Caco-2 (cell line): ENCODE data around the gene TNNT1. TPM values are rescaled to one million over a fixed set of nuclear protein-coding genes. Genes with fewer than 3 reads are reported as not detected.
"Not testable (repeated sequence)": the region's sequence is repeated elsewhere in the genome, so short reads cannot be mapped to it uniquely, and the experiment has no call there.

Experiments
- BruUV-seq: library from RNA; stranded (reverse); fragments of 400-500 nt; replicated peaks from 2 replicates; lab custom pipeline; 2021; lab: Mats Ljungman, UMichigan
- CTCF ChIA-PET: fragments of 300-600 bp; sonication (Branson Sonifier 250); formaldehyde crosslinking; loops from one replicate; lab custom pipeline; 2022; ENCODE audit warnings: antibody characterized with exemption; lab: Charles Lee
- POLR2A ChIA-PET: fragments of 300-600 bp; sonication (Branson Sonifier 250); formaldehyde crosslinking; loops from one replicate; lab custom pipeline; 2022; ENCODE audit warnings: antibody characterized with exemption; lab: Charles Lee
- DNase-seq, 2 experiments: peaks; one replicate each; pipeline versions ENCODE4 v3.0.0 to v3.0.0-alpha.2; 2020 to 2022
- H3K27me3 ChIP-seq: replicated peaks from 2 replicates; pipeline ENCODE4 v1.6.0; 2011; ENCODE audit warnings: low read length; ENCODE audit not compliant: control insufficient read depth, insufficient read depth
- H3K36me3 ChIP-seq: 2 replicates; pipeline ENCODE4 v1.5.1; 2011; ENCODE audit warnings: low read length; ENCODE audit not compliant: control insufficient read depth, insufficient read depth
- H3K4me1 ChIP-seq: fragments of 250-450 bp; sonication (Bioruptor Pico); 2 replicates; pipeline ENCODE4 v1.5.1; 2020; ENCODE audit warnings: mild to moderate bottlenecking
- H3K4me3 ChIP-seq: 2 replicates; pipeline ENCODE4 v1.5.1; 2011; ENCODE audit warnings: low read depth, mild to moderate bottlenecking, control low read depth, low read length
- H3K9me3 ChIP-seq: fragments of 250-450 bp; sonication (Bioruptor Pico); 2 replicates; pipeline ENCODE4 v1.5.1; 2020; ENCODE audit warnings: mild to moderate bottlenecking, moderate library complexity
- H3K27ac Mint-ChIP-seq: one replicate; pipeline ENCODE4 v1.8.0; 2022; ENCODE audit warnings: mixed read lengths; ENCODE audit not compliant: unreplicated experiment
- H3K27me3 Mint-ChIP-seq: one replicate; pipeline ENCODE4 v1.8.0; 2022; ENCODE audit warnings: mixed read lengths; ENCODE audit not compliant: insufficient read depth, unreplicated experiment
- H3K36me3 Mint-ChIP-seq: one replicate; pipeline ENCODE4 v1.8.0; 2022; ENCODE audit warnings: mild to moderate bottlenecking, mixed read lengths; ENCODE audit not compliant: insufficient read depth, unreplicated experiment
- H3K4me1 Mint-ChIP-seq: one replicate; pipeline ENCODE4 v1.8.0; 2022; ENCODE audit warnings: low read depth, mixed read lengths; ENCODE audit not compliant: unreplicated experiment
- H3K4me3 Mint-ChIP-seq: one replicate; pipeline ENCODE4 v1.8.0; 2022; ENCODE audit warnings: mild to moderate bottlenecking, moderate library complexity, mixed read lengths; ENCODE audit not compliant: unreplicated experiment
- H3K9me3 Mint-ChIP-seq: one replicate; pipeline ENCODE4 v1.8.0; 2022; ENCODE audit warnings: mixed read lengths; ENCODE audit not compliant: unreplicated experiment
- CTCF ChIP-seq, 2 experiments: fragments of 200-600 bp in 1 of 2; IDR thresholded peaks; 1 replicate in 1 of 2; 2 replicates in 1 of 2; pipeline versions ENCODE4 v1.5.1 to v1.8.0; 2011 to 2022; ENCODE audit warnings: antibody characterized with exemption in 1 of 2, control low read depth in 1 of 2, inconsistent platforms in 1 of 2, low read depth in 1 of 2, low read length in 1 of 2, mild to moderate bottlenecking in 1 of 2, moderate library complexity in 1 of 2; ENCODE audit not compliant: insufficient read depth in 1 of 2, severe bottlenecking in 1 of 2, unreplicated experiment in 1 of 2
- intact Hi-C: fragments of 100-400 bp; cut with micrococcal nuclease; formaldehyde crosslinking; loops from one replicate; pipeline ENCODE4 v1.10.0; 2022; ENCODE audit not compliant: unreplicated experiment
- total RNA-seq: library from RNA; stranded (reverse); gene quantifications from 2 replicates; pipeline ENCODE4 v1.2.3, GENCODE V29; 2022

The TNNT1 gene
- total RNA-seq, 1 experiment from 2014 or later = 18.0 TPM

DNA sequence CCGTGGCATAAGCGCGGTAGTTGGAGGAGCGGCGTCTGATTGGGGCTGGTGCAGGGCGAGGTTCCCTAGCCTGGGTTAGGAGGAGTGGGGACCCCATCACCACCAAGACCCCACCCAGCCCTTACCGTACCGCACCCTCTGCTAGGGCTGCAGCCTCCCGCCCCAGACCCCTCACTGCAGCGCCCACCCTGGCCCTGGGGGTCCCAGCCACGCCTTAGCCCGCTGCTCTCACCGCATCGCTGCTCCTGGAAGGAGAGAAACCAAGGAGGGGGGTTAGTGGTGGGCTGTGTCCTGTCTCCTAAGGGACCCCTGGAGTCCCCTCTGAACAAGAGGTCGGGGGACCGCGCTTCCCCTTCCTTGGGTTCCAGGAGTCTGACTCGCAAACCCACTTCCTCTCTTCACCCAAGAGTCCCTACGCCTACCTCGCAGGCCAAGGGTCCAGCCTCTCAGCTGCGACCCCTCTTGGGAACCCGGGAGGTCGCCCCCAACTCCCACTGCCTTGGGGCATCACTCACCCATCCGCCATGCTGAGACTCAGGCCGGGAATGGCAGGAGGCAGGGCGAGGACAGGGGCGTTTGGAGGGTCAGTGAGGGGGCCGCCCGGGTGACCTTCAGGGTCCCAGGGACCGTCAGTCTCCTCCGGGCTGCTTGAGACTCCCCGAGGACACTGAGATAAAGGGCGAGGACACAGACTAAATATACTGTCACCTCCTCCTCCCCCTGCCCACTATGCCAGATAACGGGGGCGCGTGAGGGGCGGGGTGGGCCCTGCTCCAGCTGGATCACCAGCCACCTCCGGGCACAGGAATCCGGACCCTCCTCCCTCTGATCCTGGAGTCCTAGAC, 8.3 kb upstream of the TNNT1 start, which contains the start of gene TNNI3:
Gene TNNI3, minus strand, starts transcription at position 669 of the 845 bp plus-strand sequence. Its CDS starts 143 bp downstream, at position 526.
- CTCF ChIA-PET = no interaction called here

GRCh38 chr19:55156202-55157063, 7.4 kb upstream of the TNNT1 start:
- no peak overlapping the region for H3K27ac Mint-ChIP-seq
- peak overlapping the region; percentile 38 for H3K4me3 ChIP-seq
- H3K9me3 ChIP-seq = no peaks in the 10 kb centered on the region
- peaks cover 3% of the 10 kb centered on the region for H3K27me3 Mint-ChIP-seq
- H3K4me1 ChIP-seq = peaks cover 16% of the 10 kb centered on the region
- peak; percentile 92 for DNase-seq
- H3K4me3 Mint-ChIP-seq = peak overlapping the region; percentile 77
- no peaks in the 10 kb centered on the region for H3K27me3 ChIP-seq
- peaks cover 20% of the 10 kb centered on the region for H3K4me1 Mint-ChIP-seq
- ChIA-PET POLR2A (interaction anchor here (0.6 to 0.7 kb wide), 5 partner anchors 20 to 486 kb away, joined by 5 to 19 read pairs (median 6); partner anchors contain the start of genes HSPBP1 and SBK3), CTCF (interaction anchor here (0.6 to 1.3 kb wide), 8 partner anchors 10 to 476 kb away, joined by 3 to 13 read pairs (median 4); partner anchors contain the start of gene DNAAF3)
- peaks cover 10% of the 10 kb centered on the region for H3K9me3 Mint-ChIP-seq
- H3K36me3 Mint-ChIP-seq = no peaks in the 10 kb centered on the region
- no peak for TF ChIP-seq CTCF (IDR thresholded peaks at IDR 0.05; ENCODE audit: insufficient read depth in 1 of 2, low read depth in 1 of 2, low read length in 1 of 2, severe bottlenecking in 1 of 2, unreplicated experiment in 1 of 2)
- no TSS peak for BruUV-seq
- intact Hi-C loops = loop anchor here (1.0 kb wide), 1 partner anchor 10 kb away; no protein-coding TSS in a partner anchor
- H3K36me3 ChIP-seq = no peaks in the 10 kb centered on the region

More for the DNA sequence above, 8.3 kb upstream of the TNNT1 start, which contains the start of gene TNNI3:
- no peaks in the 10 kb centered on the region for H3K9me3 ChIP-seq
- H3K4me1 ChIP-seq = peaks cover 16% of the 10 kb centered on the region
- H3K36me3 ChIP-seq = no peaks in the 10 kb centered on the region
- H3K9me3 Mint-ChIP-seq = peaks cover 3% of the 10 kb centered on the region
- no peaks in the 10 kb centered on the region for H3K36me3 Mint-ChIP-seq
- DNase-seq = no peak
- H3K4me1 Mint-ChIP-seq = peaks cover 20% of the 10 kb centered on the region
- H3K27me3 ChIP-seq = no peaks in the 10 kb centered on the region
- POLR2A ChIA-PET = no interaction called here
- H3K4me3 Mint-ChIP-seq = peak within 1 kb of the TSS; percentile 77
- H3K27ac Mint-ChIP-seq = no peak within 1 kb of the TSS
- peak within 1 kb of the TSS; percentile 38 for H3K4me3 ChIP-seq
- no TSS peak for BruUV-seq
- no peak for TF ChIP-seq CTCF (IDR thresholded peaks at IDR 0.05; ENCODE audit: insufficient read depth in 1 of 2, low read depth in 1 of 2, low read length in 1 of 2, severe bottlenecking in 1 of 2, unreplicated experiment in 1 of 2)
- intact Hi-C loops = no loop called here
- peaks cover 3% of the 10 kb centered on the region for H3K27me3 Mint-ChIP-seq

GRCh38 chr19:55155784-55156183, 6.8 kb upstream of the TNNT1 start:
- H3K27me3 ChIP-seq, H3K36me3 Mint-ChIP-seq, DNase-seq, BruUV-seq, H3K27ac Mint-ChIP-seq, H3K27me3 Mint-ChIP-seq, H3K9me3 ChIP-seq, H3K36me3 ChIP-seq, POLR2A ChIA-PET: not testable (repeated sequence)
- Histone ChIP-seq H3K4me3 (peak overlapping the region; percentile 38), H3K4me1 (peaks cover 16% of the 10 kb centered on the region)
- Mint-ChIP-seq H3K4me1 (peaks cover 20% of the 10 kb centered on the region), H3K9me3 (peaks cover 10% of the 10 kb centered on the region), H3K4me3 (peak overlapping the region; percentile 77)
- intact Hi-C loops = loop anchor here (1.0 kb wide), 1 partner anchor 9 kb away; no protein-coding TSS in a partner anchor
- CTCF ChIA-PET = interaction anchor here (0.6 to 1.3 kb wide), 5 partner anchors 9 to 114 kb away, joined by 3 to 13 read pairs (median 5); partner anchors contain the start of gene DNAAF3
